ENCODE data around the gene ADAT3. TPM values are rescaled to one million over a fixed set of nuclear protein-coding genes. Genes with fewer than 3 reads are reported as not detected.

ADAT3 gene
- total RNA-seq, 1 experiment from 2014 or later: 13.5 TPM

Other genes starting within 250 kb of the ADAT3 start
- gene ONECUT3, start 151.9 kb upstream of the ADAT3 start, total RNA-seq (2014; rRNA removed; shearing (Covaris generic)): not detected in 2 replicates
- 2.5 and 5.5 TPM in 2 replicates for gene ATP8B3, start 93.1 kb upstream of the ADAT3 start, total RNA-seq (2014; rRNA removed; shearing (Covaris generic))
- gene REXO1, start 56.9 kb upstream of the ADAT3 start, total RNA-seq (2014; rRNA removed; shearing (Covaris generic)): 7.8 and 10.7 TPM in 2 replicates
- 27.9 and 29.2 TPM in 2 replicates for gene KLF16, start 41.8 kb upstream of the ADAT3 start, total RNA-seq (2014; rRNA removed; shearing (Covaris generic))
- 94.4 and 130 TPM in 2 replicates for gene ABHD17A, start 19.9 kb upstream of the ADAT3 start, total RNA-seq (2014; rRNA removed; shearing (Covaris generic))
- gene SCAMP4, start within 50 bp of the ADAT3 start, total RNA-seq (2014; rRNA removed; shearing (Covaris generic)): 45.9 and 70.6 TPM in 2 replicates
- gene CSNK1G2, start 35.8 kb downstream of the ADAT3 start, total RNA-seq (2014; rRNA removed; shearing (Covaris generic)): 74.7 and 81.9 TPM in 2 replicates
- 70.9 and 89.0 TPM in 2 replicates for gene BTBD2, start 110.3 kb downstream of the ADAT3 start, total RNA-seq (2014; rRNA removed; shearing (Covaris generic))
- 113 and 118 TPM in 2 replicates for gene MKNK2, start 145.8 kb downstream of the ADAT3 start, total RNA-seq (2014; rRNA removed; shearing (Covaris generic))
- 20.6 and 29.0 TPM in 2 replicates for gene MOB3A, start 190.9 kb downstream of the ADAT3 start, total RNA-seq (2014; rRNA removed; shearing (Covaris generic))
- gene IZUMO4, start 191.5 kb downstream of the ADAT3 start, total RNA-seq (2014; rRNA removed; shearing (Covaris generic)): 0.25 and 4.0 TPM in 2 replicates
- gene AP3D1, start 246.2 kb downstream of the ADAT3 start, total RNA-seq (2014; rRNA removed; shearing (Covaris generic)): 195 and 235 TPM in 2 replicates

Data from G401 (cell line).